Activated naive CD4-positive, alpha-beta T cell treated with anti-CD3 and anti-CD28 coated beads, Interleukin-2, amount 50 U/mL, for 24 hours (primary cell): ENCODE measurements around the gene DTD2.

Experiments
- H3K27ac Mint-ChIP-seq: one replicate; pipeline ENCODE4 v1.8.0; 2021; ENCODE audit warnings: mild to moderate bottlenecking, mixed read lengths
- H3K27me3 Mint-ChIP-seq: one replicate; pipeline ENCODE4 v1.8.0; 2021; ENCODE audit warnings: mixed read lengths
- H3K36me3 Mint-ChIP-seq: one replicate; pipeline ENCODE4 v1.8.0; 2021; ENCODE audit warnings: mixed read lengths
- H3K4me1 Mint-ChIP-seq: one replicate; pipeline ENCODE4 v1.8.0; 2021; ENCODE audit warnings: mixed read lengths
- H3K4me3 Mint-ChIP-seq: one replicate; pipeline ENCODE4 v1.8.0; 2021; ENCODE audit warnings: mild to moderate bottlenecking, mixed read lengths
- H3K9me3 Mint-ChIP-seq: one replicate; pipeline ENCODE4 v1.8.0; 2021; ENCODE audit warnings: mixed read lengths

The DTD2 gene

DNA sequence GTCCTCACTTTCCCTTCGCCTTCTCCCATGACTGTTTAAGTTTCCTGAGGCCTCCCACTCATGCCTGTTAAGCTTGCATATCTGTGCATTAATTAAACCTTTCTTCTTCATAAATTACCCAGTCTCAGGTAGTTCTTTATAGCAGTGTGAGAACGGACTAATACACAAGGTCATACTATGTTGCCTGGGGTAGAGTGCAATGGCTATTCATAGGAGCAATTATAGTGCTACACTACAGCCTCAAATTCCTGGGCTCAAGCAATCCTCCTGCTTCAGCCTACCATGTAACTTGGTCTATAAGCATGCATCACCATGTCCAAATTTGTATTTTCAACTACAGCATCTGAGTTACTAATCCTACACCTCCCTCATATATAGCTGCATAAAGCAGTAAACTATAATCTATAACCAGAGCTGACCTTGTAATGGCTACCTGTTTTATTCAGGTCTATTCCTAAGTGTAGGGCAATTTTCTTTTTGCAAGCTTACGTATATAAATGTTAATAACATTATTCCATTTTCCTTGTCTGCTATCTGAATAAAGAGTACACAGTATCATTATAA, 55.9 kb downstream of the DTD2 start:
- no peaks in the 10 kb centered on the region for H3K9me3 Mint-ChIP-seq
- H3K27me3 Mint-ChIP-seq: no peaks in the 10 kb centered on the region
- no peak overlapping the region for H3K27ac Mint-ChIP-seq
- peaks cover 14% of the 10 kb centered on the region for H3K36me3 Mint-ChIP-seq
- no peak overlapping the region for H3K4me3 Mint-ChIP-seq
- H3K4me1 Mint-ChIP-seq: peaks cover 3% of the 10 kb centered on the region

DNA sequence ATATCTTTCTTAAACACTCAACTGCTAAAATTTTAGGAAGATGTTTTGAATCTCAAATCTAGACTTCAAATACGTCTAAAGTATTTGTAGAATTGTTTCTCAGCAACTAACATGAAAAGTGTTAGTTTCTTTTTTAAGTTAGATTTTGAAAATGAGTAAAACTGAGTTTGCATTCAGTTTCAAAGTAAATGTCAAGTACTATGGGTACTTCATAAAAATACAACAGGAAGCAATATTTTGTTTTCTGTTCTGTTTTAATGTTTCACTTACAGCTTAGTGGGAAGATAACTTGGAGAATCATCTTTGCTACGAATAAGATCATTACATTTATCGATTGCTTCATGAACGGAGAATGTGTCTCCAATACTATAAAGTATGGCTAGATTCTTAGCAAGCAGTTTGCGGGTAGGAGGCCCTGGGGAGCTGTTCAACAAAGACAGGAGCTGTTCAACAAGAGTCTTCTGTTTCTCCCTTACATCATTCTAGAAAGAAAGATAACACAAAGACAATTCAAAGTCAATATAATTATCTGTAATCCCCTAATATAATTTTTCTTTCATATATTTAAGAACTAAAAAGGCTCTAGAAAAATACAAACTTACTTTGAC, 57.2 kb downstream of the DTD2 start:
- H3K9me3 Mint-ChIP-seq: no peaks in the 10 kb centered on the region
- no peak overlapping the region for H3K27ac Mint-ChIP-seq
- H3K27me3 Mint-ChIP-seq: no peaks in the 10 kb centered on the region
- peaks cover 3% of the 10 kb centered on the region for H3K4me1 Mint-ChIP-seq
- H3K36me3 Mint-ChIP-seq: peaks cover 14% of the 10 kb centered on the region
- H3K4me3 Mint-ChIP-seq: no peak overlapping the region
